ENCODE results near the gene MRPL45. TPM values are rescaled to one million over a fixed set of nuclear protein-coding genes. Genes with fewer than 3 reads are reported as not detected.

MRPL45 gene
- total RNA-seq, 1 donor from 2014 or later = 47.1 TPM

- Mint-ChIP-seq H3K4me1 (ENCODE audit: unreplicated experiment) (peaks cover 11% of the 10 kb centered on the region), H3K36me3 (peaks cover 20% of the 10 kb centered on the region), H3K9me3 (no peaks in the 10 kb centered on the region), H3K27me3 (no peaks in the 10 kb centered on the region), H3K27ac (no peak overlapping the region), H3K4me3 (no peak overlapping the region)
- no peak for TF ChIP-seq CTCF (conservative IDR thresholded peaks at IDR 0.05)
- no peak for DNase-seq (ENCODE audit: extremely low spot score, unreplicated experiment)
Observed at GRCh38 chr17:38364741-38365140, 67.8 kb downstream of the MRPL45 start.

GRCh38 chr17:38369124-38369886, 72.3 kb downstream of the MRPL45 start:
- TF ChIP-seq CTCF (conservative IDR thresholded peaks at IDR 0.05) = no peak
- peaks cover 26% of the 10 kb centered on the region for H3K36me3 Mint-ChIP-seq

More at GRCh38 chr17:38369124-38369886, 72.3 kb downstream of the MRPL45 start:
- no peaks in the 10 kb centered on the region for H3K27me3 Mint-ChIP-seq
- H3K9me3 Mint-ChIP-seq = no peaks in the 10 kb centered on the region
- no peak overlapping the region for H3K27ac Mint-ChIP-seq
- no peaks in the 10 kb centered on the region for H3K4me1 Mint-ChIP-seq (ENCODE audit: unreplicated experiment)
- H3K4me3 Mint-ChIP-seq = no peak overlapping the region
- no peak for DNase-seq (ENCODE audit: extremely low spot score, unreplicated experiment)

Other genes with a start within 250 kb of the MRPL45 start
- gene TBC1D3C, start 228.5 kb upstream of the MRPL45 start, total RNA-seq (ENCODE audit: low replicate concordance) = not detected in 2 replicates
- gene TBC1D3E, start 169.2 kb upstream of the MRPL45 start, total RNA-seq (ENCODE audit: low replicate concordance) = not detected in 2 replicates
- not detected in 2 replicates for gene TBC1D3, start 104.6 kb upstream of the MRPL45 start, total RNA-seq (ENCODE audit: low replicate concordance)
- 0.14 and 0.59 TPM in 2 replicates for gene GPR179, start 46.8 kb downstream of the MRPL45 start, total RNA-seq (ENCODE audit: low replicate concordance)
- gene SOCS7, start 54.7 kb downstream of the MRPL45 start, total RNA-seq (ENCODE audit: low replicate concordance) = 25.8 and 33.0 TPM in 2 replicates
- gene ARHGAP23, start 131.3 kb downstream of the MRPL45 start, total RNA-seq (ENCODE audit: low replicate concordance) = 114 and 333 TPM in 2 replicates

Data from type B pancreatic cell (in vitro differentiated cells).